ENCODE data around the gene SCN5A.

DNA sequence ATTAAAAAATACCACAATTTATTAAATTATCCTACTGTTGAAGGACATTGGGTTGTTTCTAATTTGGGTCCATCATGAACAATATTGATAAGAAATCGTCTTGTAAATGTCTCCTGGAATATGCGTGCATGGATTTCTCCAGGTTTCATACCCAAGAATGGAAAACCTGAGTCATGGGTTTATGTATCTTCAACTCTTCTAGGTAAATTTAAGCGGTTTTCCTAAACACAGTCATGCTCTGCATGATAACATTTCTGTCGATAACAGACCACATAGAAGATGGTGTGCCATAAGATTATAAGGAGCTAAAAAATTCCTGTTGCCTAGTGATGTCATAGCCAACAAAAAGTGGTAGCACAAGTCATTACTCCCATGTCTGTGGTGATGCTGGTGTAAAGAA, 39.9 kb upstream of the SCN5A start:
- no peak for TF ChIP-seq CSDC2 (CRISPR knock-in tag; IDR thresholded peaks at IDR 0.05)
- TF ChIP-seq ZNF8 (CRISPR knock-in tag; IDR thresholded peaks at IDR 0.05), result no peak
- TF ChIP-seq ZFP30 (CRISPR knock-in tag; IDR thresholded peaks at IDR 0.05), result no peak
- no peak for TF ChIP-seq TCF4 (CRISPR knock-in tag; IDR thresholded peaks at IDR 0.05; ENCODE audit: borderline replicate concordance)

Measured in SK-N-SH treated with all-trans-retinoic acid at 6 μM for 48 hours (cell line).